ENCODE measurements around the gene MAPRE2.

Gene MAPRE2

DNA sequence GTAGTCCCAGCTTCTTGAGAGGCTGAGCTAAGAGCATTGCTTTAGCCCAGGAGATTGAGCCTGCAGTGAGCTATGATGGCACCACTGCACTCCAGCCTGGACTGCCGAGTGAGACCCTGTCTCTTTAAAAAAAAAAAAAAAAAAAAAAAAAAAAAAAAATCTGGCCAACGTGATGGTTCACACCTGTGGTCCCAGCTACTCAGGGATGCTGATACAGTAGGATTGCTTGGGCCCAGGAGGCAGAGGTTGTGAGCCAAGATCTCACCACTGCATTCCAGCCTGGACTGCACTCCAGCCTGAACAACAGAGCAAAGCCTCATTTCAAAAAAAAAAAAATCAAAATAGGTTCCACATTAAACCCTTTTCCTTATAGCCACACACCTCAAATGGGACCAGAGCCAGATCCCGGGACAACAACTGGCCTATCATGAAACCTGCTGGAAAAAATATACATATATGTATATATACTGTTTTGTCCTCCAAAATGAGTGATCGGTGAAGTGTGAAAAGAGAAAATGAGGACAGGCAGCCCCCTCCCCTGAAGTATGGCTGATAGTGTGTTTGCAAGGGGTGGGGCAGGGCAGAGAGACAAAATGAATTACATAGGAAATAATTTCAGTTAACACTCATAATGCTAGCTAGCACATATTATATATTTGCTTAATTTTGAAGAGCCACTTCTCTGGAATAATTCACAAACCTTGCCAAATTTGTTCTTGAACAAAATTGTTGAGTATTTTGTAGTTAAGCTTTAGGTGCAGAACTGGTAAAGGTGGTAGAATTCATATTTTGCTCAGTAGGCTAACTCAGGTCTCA lies 22.9 kb downstream of the MAPRE2 start:
- no peak for DNase-seq

DNA sequence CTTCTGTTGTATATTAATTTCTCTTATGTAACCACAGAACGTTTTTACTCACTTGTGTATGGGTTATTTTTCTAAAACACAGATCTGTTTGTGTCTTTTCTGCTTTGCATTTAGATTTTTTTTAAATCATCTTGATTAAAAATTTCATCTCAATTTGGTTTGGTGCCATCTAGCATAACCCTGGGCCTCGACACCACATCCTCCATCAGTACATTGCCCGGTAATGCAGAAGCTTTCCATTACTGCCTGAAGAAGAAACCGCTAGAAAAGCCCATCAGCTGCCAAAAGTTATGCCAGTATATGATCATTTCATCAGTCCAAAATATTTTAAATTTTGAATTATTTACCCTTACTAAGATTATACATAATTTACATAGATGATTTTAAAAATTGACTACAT lies 26.2 kb downstream of the MAPRE2 start:
- DNase-seq, result no peak

- no peak for DNase-seq
Measured at GRCh38 chr18:35071819-35072247, 30.6 kb downstream of the MAPRE2 start.

GRCh38 chr18:35072616-35073015 lies 31.4 kb downstream of the MAPRE2 start:
- no peak for DNase-seq

GRCh38 chr18:35073186-35074105 lies 32.2 kb downstream of the MAPRE2 start:
- no peak for DNase-seq

DNA sequence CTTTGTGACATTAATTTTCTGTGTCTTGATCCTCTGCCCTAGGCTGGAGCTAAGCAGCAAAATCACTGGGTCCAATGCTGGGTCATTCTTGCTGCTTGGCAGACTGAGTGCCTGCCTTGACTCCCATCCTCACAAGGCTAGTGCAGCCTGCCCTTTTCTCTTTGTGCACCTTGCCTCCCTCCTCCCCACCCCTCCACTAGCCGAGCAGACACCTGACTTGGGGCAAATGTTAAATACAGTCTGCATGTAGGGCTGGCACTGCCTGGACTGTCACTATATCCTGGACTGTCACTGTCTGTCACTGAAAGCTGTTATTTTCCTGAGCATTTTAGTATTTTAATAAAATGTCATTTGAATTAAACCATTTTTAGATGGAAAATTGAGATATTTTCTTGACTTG lies 33.4 kb downstream of the MAPRE2 start:
- no peak for DNase-seq

DNA sequence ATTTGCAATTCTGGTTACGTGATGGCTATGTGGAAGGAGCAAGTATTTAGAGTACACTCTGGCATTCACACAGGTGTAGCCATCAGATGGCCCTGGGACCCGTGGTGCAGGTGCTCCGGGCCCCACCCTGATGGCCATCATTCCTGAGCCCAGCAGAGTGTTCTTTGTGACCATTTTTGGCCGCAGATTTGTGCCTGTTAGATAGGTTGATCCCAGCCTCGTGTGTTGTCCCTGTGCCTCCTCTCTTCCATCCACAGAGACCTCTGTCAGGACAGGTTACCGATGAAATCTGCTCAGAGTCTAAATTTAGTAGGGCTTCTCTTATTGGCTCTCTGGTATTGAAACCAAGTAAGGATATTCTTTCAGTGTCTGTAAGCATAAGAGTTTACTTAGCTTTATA lies 33.9 kb downstream of the MAPRE2 start:
- no peak for DNase-seq

DNA sequence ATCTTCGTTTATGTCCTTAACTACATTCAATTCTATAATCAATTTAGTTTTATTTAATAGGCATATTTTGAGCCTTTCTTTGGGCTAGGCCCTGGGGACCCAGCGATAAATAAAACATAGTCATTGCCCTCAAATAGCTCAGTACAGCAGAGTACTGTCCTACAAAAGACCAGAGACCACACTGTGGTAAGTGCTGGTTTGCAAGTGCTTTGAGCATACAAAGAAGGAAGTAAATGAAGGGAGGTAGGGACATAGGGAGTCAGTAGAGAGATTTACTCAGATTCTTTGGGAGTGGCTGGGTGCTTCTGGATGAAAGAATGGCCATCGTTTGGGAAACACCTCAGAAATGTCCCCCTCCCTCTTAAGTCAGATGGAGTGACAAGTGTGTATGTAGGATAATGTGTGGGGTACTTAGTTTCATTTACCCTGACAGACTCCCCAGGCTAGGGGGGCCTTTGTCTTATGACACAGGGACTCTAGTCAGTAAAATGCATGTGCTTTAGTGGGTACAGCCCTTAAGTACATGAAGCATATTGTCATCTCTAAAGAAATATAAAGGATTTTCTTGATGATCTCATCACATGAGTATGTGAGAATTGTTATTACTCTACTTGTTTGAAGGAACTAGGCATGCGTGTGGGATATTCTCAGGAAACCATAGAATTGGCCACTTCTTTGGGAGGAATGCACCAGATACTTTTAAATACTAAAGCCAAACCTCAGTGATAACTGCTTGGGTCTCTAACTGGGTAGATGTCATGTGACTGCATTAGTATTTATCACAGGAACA lies 35.1 kb downstream of the MAPRE2 start:
- DNase-seq, result no peak

- DNase-seq, result no peak
Measured at GRCh38 chr18:35077937-35078336, 36.7 kb downstream of the MAPRE2 start.

GRCh38 chr18:35080058-35080457 lies 38.8 kb downstream of the MAPRE2 start:
- no peak for DNase-seq

GRCh38 chr18:35083174-35083712 lies 42.0 kb downstream of the MAPRE2 start:
- DNase-seq, result no peak

GRCh38 chr18:35084494-35085449 lies 43.6 kb downstream of the MAPRE2 start:
- no peak for DNase-seq

DNA sequence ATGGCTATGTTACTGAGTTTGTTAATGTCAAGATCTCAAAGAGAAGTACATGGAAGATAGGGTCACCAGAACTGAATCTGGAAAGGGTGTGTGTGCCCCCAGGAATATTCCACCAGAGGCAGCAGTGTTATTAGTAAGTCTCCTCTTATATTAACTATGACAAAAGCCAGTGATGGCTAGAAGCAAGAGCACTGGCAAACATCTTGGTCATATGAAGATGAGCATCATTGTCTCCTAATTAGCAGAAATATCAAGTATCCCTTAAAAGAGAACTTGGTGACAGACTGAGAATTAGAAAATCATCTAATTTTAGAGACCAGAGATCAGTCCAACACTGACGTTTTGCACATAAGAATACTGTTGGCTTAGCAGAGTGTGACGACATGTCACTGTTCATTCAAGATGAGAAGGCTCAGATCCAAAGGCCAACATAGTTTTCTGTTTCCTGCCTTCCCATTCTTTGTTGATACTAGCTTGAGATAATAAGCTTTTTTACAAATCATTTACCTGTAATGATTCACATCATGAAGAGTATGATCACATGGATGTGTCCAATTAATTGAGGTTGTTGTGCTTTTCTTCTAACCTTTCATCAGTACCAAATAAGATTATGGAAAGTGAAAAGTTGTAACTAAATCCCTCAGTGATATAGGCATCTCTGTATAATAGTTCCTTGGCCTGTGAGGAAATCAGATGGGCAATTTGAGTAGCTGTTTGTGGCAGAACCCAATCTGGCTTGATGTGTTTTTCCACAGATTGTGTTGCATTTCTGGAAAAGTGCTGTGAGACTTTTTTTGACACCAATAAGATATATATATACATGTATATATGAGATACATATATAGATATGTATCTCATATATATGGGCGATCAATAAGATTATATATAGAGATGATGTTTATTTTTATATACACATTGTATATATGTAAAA lies 44.5 kb downstream of the MAPRE2 start:
- DNase-seq, result no peak

DNA sequence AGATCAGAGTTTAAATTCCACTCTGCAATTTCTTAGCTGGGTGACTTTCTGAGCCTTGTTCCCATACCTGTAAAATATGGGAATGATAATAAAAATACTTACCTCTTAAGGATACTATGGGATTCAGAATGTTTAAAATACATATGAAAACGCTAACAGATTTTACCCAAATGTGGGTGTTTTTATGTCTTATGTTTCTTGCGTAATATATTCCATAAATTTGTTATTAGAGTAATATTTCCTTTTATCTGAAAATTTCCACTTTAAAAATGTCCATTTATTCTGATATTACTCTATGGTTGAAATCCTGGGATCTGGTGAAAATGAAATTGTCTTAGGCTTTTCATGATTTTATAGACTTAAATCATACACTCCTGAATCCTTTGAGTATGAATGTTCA lies 45.5 kb downstream of the MAPRE2 start:
- DNase-seq, result no peak

GRCh38 chr18:35087726-35088125 lies 46.5 kb downstream of the MAPRE2 start:
- DNase-seq, result no peak

GRCh38 chr18:35088921-35089320 lies 47.7 kb downstream of the MAPRE2 start:
- no peak for DNase-seq

DNA sequence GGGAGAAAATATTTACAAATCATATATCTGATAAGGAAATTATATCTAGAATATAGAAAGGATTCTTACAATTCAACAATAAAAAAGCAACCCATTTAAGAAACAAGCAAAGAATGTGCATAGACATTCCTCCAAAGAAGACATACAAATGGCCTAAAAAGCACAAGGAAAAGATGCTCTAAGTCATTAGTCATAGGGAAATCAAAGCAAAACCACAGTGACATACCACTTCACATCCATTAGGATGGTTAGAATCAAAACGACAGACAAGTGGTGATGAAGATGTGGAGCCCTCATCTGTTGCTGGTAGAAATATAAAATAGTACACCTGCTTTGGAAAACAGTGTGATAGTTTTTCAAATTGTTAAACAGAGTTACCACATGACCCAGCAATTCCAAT lies 48.2 kb downstream of the MAPRE2 start:
- no peak for DNase-seq

GRCh38 chr18:35089891-35090550 lies 48.8 kb downstream of the MAPRE2 start:
- DNase-seq, result no peak

GRCh38 chr18:35091841-35092240 lies 50.6 kb downstream of the MAPRE2 start:
- no peak for DNase-seq
